ENCODE results near the gene HTR3B. TPM values are rescaled to one million over a fixed set of nuclear protein-coding genes. Genes with fewer than 3 reads are reported as not detected.
A peak's percentile ranks its signal among the peaks of the same experiment; 100 is the strongest.

Gene HTR3B
- total RNA-seq, 1 donor from 2014 or later: not detected

DNA sequence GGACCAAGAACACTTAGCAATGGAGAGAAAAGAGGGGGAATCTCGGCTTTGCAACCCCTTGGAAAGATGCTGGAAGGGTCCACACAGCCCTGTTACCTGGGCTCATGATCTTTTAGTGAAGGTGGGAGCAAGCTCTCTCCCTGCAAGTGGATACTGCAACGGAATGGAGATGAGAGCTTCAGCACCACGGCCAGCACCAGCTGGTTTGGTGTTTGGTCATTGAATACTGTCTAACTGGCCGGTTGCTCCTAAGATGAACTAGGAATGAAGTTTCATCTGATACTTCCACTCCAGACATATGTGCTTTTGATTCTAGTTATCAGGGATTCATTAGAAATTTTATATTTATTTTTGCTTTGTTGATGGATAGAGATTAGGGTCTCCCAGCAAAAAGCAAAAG is 86.6 kb downstream of the HTR3B start:
- DNase-seq (ENCODE audit: low spot score): peak; percentile 52

DNA sequence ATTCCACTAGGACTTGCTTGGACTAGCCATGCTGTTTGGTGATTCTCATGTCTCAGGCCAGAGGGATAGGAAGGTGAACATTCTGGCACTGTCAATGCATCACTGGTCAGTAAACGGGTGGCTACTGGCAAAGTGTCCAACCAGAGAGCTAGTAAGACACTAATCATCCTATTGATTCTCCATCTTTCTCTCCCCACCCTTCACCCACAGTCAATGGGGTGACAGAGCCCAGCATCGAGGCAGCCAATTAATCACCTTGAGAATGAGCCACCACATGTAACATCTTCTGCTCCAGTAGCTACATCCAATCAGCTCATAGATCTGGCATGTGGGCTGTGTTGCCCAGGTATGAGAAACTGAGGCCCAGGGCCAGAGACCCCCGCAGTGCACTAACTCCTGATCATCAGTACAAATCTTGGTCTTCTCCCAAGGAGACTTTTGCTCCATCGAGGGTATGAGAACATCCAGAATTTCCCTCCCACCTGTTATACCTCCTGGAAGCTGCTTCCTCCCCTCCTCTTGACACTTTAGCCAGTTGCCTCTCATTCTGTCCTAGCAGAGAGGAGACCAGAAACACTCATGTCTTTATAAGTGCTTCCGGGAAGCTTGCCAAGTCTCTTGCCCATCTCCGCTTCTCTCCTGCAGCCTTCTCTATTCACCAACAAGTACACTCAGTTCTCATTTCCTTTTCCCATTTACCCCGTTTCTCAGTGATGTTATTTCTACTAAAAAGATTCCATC is 87.3 kb downstream of the HTR3B start:
- DNase-seq (ENCODE audit: low spot score): no peak

GRCh38 chr11:113992459-113993110 is 88.0 kb downstream of the HTR3B start:
- DNase-seq (ENCODE audit: low spot score): no peak

- peak; percentile 7 for DNase-seq (ENCODE audit: low spot score)
Measured at GRCh38 chr11:113994077-113994954, 89.7 kb downstream of the HTR3B start.

Other genes starting within 250 kb of the HTR3B start
- gene TMPRSS5, start 198.5 kb upstream of the HTR3B start, total RNA-seq (ENCODE audit: insufficient read depth, low replicate concordance): not detected
- 20.5 TPM for gene ZW10, start 131.1 kb upstream of the HTR3B start, total RNA-seq (ENCODE audit: insufficient read depth, low replicate concordance)
- gene CLDN25, start 125.0 kb upstream of the HTR3B start, total RNA-seq (ENCODE audit: insufficient read depth, low replicate concordance): not detected
- gene USP28, start 29.2 kb upstream of the HTR3B start, total RNA-seq (ENCODE audit: insufficient read depth, low replicate concordance): 51.0 TPM
- not detected for gene HTR3A, start 70.3 kb downstream of the HTR3B start, total RNA-seq (ENCODE audit: insufficient read depth, low replicate concordance)
- gene ZBTB16, start 154.9 kb downstream of the HTR3B start, total RNA-seq (ENCODE audit: insufficient read depth, low replicate concordance): 83.3 TPM

All from umbilical cord (tissue), 2 donors.